ENCODE data around the gene ENOX2.

DNA sequence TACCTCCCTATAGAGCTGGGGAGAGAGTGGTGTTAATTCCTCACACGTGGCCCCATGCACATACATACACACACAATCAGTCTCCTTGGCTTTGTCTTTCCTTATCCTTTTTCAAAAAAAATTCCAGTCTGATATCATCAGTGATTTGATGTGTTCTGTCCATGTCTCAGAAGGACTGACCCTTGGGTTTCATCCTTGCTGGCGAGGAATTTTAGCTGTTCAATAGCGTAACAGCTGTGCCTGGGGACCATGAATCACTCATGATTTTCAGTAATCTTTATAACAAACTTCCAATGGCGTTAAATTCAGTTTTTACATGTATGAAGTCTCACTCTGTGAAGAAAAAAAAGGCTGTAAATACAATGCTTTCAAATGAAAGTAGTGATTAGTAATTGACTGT, 296.6 kb downstream of the ENOX2 start:
- TF ChIP-seq, protein P1, sequence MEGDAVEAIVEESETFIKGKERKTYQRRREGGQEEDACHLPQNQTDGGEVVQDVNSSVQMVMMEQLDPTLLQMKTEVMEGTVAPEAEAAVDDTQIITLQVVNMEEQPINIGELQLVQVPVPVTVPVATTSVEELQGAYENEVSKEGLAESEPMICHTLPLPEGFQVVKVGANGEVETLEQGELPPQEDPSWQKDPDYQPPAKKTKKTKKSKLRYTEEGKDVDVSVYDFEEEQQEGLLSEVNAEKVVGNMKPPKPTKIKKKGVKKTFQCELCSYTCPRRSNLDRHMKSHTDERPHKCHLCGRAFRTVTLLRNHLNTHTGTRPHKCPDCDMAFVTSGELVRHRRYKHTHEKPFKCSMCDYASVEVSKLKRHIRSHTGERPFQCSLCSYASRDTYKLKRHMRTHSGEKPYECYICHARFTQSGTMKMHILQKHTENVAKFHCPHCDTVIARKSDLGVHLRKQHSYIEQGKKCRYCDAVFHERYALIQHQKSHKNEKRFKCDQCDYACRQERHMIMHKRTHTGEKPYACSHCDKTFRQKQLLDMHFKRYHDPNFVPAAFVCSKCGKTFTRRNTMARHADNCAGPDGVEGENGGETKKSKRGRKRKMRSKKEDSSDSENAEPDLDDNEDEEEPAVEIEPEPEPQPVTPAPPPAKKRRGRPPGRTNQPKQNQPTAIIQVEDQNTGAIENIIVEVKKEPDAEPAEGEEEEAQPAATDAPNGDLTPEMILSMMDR (IDR thresholded peaks at IDR 0.05), result no peak
- no peak for TF ChIP-seq POLR2AphosphoS5 (IDR thresholded peaks at IDR 0.05)
- no peak for TF ChIP-seq POLR2A (IDR thresholded peaks at IDR 0.05)
